ENCODE results near the gene DLGAP1. TPM values are rescaled to one million over a fixed set of nuclear protein-coding genes. Genes with fewer than 3 reads are reported as not detected.

DLGAP1 gene
- total RNA-seq, 6 experiments from 2014 or later = 0.09 to 0.31 (median 0.18) TPM; not detected in 2

DNA sequence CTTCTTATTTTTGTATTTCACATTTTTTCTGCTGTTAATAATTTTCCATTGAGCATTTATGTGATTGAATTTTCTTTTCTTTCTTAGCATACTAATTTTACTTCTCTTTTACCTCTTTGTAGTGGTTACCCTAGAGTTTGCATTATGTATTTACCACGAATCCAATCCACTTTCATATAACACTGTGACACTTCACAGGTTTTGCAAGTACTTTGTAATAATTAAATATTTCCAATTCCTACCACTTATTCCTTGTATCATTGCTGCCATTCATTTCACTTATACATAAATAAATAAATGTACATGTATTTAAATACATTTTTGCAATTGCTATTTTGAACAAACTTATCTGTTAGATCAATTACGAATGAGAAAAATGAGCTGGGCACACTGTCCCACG is 894.4 kb downstream of the DLGAP1 start:
- H3K4me1 ChIP-seq = no peaks in the 10 kb centered on the region
- H3K27me3 ChIP-seq = no peaks in the 10 kb centered on the region
- no peak for ATAC-seq
- intact Hi-C loops (cut with DNase I) = no loop called here
- no peak overlapping the region for H3K4me3 ChIP-seq
- TF ChIP-seq CTCF (IDR thresholded peaks at IDR 0.05) (no peak), POLR2A (IDR thresholded peaks at IDR 0.05) (no peak)
- no peak overlapping the region for H3K27ac ChIP-seq
- DNase-seq = no peak
- no peaks in the 10 kb centered on the region for H3K9me3 ChIP-seq
- WGBS (ENCODE audit: insufficient coverage, low coverage, low lambda C conversion rate, missing lambda C conversion rate) = 57% methylated on average over 3 of the region's 3 CpGs
- H3K36me3 ChIP-seq = no peaks in the 10 kb centered on the region

DNA sequence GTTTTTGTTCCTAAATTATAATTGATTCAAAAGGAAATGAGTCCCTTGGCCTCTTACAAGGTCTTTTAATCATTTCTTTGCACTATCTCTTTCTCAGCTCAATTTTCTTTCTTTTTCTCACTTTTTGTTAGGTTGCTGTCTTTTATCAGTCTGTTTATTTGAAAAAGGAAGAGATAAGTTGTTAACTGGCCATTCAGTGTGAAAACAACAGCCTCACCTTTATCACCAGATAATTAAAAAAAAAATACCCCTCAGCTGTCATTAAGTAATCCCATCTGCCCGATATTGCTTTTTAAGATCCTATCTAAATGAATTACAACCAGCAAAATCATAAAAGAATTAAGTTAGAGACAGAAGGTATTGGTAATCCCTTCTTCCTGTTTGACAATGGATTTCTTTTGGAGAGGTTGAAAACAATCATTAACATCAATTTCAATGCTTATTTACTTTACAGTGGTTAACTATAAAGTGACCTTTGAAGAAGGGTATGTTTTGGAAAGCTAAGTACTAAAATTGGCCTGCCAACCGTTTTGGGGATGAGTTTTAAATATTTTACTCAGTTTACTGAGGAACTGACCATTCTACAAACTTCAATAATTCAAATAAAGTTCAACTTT is 900.2 kb downstream of the DLGAP1 start:
- Histone ChIP-seq H3K9me3 (no peaks in the 10 kb centered on the region), H3K27ac (no peak overlapping the region), H3K4me3 (no peak overlapping the region), H3K27me3 (no peaks in the 10 kb centered on the region), H3K36me3 (no peaks in the 10 kb centered on the region), H3K4me1 (no peaks in the 10 kb centered on the region)
- TF ChIP-seq CTCF (IDR thresholded peaks at IDR 0.05) = no peak
- no peak for TF ChIP-seq POLR2A (IDR thresholded peaks at IDR 0.05)
- intact Hi-C loops (cut with DNase I) = no loop called here
- WGBS (ENCODE audit: insufficient coverage, low coverage, low lambda C conversion rate, missing lambda C conversion rate) = 50% methylated on average over 2 of the region's 2 CpGs
- no peak for DNase-seq
- ATAC-seq = no peak

DNA sequence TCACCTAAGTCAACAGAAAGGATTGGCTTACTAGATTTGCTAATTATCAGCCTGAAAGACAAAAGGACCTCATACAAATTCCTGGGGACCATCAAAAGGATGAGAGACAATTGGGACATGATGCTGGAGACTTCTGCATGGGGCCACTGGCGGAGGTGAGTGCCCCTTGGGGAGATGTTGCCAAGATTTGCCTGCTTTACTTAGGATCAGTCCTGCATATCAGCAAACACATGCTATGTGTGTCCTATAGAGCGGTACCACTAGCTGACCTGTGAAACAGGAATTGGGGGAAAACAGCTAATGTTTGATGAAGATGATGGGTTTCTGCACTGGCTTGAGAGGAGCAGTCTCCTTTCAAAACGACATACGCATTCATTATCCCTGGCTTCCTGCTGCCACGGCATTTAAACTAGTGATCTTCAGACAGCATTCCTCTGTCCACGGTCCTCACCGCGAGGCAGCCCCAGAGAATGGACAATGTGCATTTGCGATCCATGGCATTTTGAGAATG is 901.0 kb downstream of the DLGAP1 start:
- intact Hi-C loops (cut with DNase I) = no loop called here
- no peaks in the 10 kb centered on the region for H3K4me1 ChIP-seq
- DNase-seq (no peak), ATAC-seq (no peak)
- no peak overlapping the region for H3K4me3 ChIP-seq
- WGBS (ENCODE audit: insufficient coverage, low coverage, low lambda C conversion rate, missing lambda C conversion rate) = 69% methylated on average over 6 of the region's 9 CpGs
- H3K27me3 ChIP-seq = no peaks in the 10 kb centered on the region
- TF ChIP-seq CTCF (IDR thresholded peaks at IDR 0.05) = no peak
- no peak for TF ChIP-seq POLR2A (IDR thresholded peaks at IDR 0.05)
- no peak overlapping the region for H3K27ac ChIP-seq
- H3K36me3 ChIP-seq = no peaks in the 10 kb centered on the region
- no peaks in the 10 kb centered on the region for H3K9me3 ChIP-seq

GRCh38 chr18:3552305-3552704 is 902.8 kb downstream of the DLGAP1 start:
- H3K27me3 ChIP-seq = no peaks in the 10 kb centered on the region
- no peaks in the 10 kb centered on the region for H3K9me3 ChIP-seq
- H3K27ac ChIP-seq = no peak overlapping the region
- TF ChIP-seq CTCF (IDR thresholded peaks at IDR 0.05) (no peak), POLR2A (IDR thresholded peaks at IDR 0.05) (no peak)
- intact Hi-C loops (cut with DNase I) = no loop called here
- no peaks in the 10 kb centered on the region for H3K36me3 ChIP-seq
- ATAC-seq (peak in 1 of 4 donors; percentile 22), DNase-seq (no peak)
- WGBS (ENCODE audit: insufficient coverage, low coverage, low lambda C conversion rate, missing lambda C conversion rate) = 67% methylated on average over 1 of the region's 3 CpGs
- H3K4me3 ChIP-seq = no peak overlapping the region
- no peaks in the 10 kb centered on the region for H3K4me1 ChIP-seq

Data from right lobe of liver (tissue), 6 donors.